GM12878 (cell line): Measurements from ENCODE around the gene SCLT1. TPM values are rescaled to one million over a fixed set of nuclear protein-coding genes. Genes with fewer than 3 reads are reported as not detected.

Experiments used
- ATF2 ChIP-seq: IDR thresholded peaks from 2 replicates; pipeline ENCODE4 v1.6.1; 2012; ENCODE audit warnings: low read length, inconsistent platforms
- ATF7 ChIP-seq: fragments of 450-650 bp; IDR thresholded peaks from 2 replicates; pipeline ENCODE4 v1.6.1; 2016; ENCODE audit warnings: low read depth, mild to moderate bottlenecking
- CHD1 ChIP-seq: IDR thresholded peaks from 2 replicates; pipeline ENCODE4 v1.6.1; 2012; ENCODE audit warnings: low read depth, low read length, improper control_type of control experiment
- CREB1 ChIP-seq: IDR thresholded peaks from 2 replicates; pipeline ENCODE4 v1.6.1; 2012; ENCODE audit warnings: low read depth, mild to moderate bottlenecking, inconsistent platforms
- DPF2 ChIP-seq: fragments of 450-650 bp; IDR thresholded peaks from 2 replicates; pipeline ENCODE4 v1.6.1; 2017; ENCODE audit warnings: mild to moderate bottlenecking
- IKZF1 ChIP-seq: fragments of 450-650 bp; conservative IDR thresholded peaks from 2 replicates; pipeline ENCODE4 v1.6.1; 2017; ENCODE audit warnings: antibody characterized with exemption, mild to moderate bottlenecking
- KDM1A ChIP-seq: fragments of 200-600 bp; sonication (generic); IDR thresholded peaks from 2 replicates; pipeline ENCODE4 v1.6.1; 2016; ENCODE audit warnings: borderline replicate concordance
- NBN ChIP-seq: fragments of 450-650 bp; IDR thresholded peaks from 2 replicates; pipeline ENCODE4 v1.6.1; 2016
- NKRF ChIP-seq: fragments of 450-650 bp; conservative IDR thresholded peaks from 2 replicates; pipeline ENCODE4 v1.6.1; 2017; ENCODE audit warnings: mild to moderate bottlenecking, moderate library complexity
- PML ChIP-seq: IDR thresholded peaks from 2 replicates; pipeline ENCODE4 v1.6.1; 2012; ENCODE audit warnings: low read length, inconsistent platforms
- POLR2A ChIP-seq: IDR thresholded peaks from 2 replicates; pipeline ENCODE4 v1.6.1; 2011; ENCODE audit warnings: low read depth, mild to moderate bottlenecking, low read length
- POLR2AphosphoS5 ChIP-seq: IDR thresholded peaks from 2 replicates; pipeline ENCODE4 v1.6.1; 2011; ENCODE audit warnings: mild to moderate bottlenecking, low read length, inconsistent platforms
- RUNX3 ChIP-seq: IDR thresholded peaks from 2 replicates; pipeline ENCODE4 v1.6.1; 2012; ENCODE audit warnings: low read length, inconsistent platforms
- SMAD5 ChIP-seq: IDR thresholded peaks from 2 replicates; pipeline ENCODE4 v1.6.1; 2016; ENCODE audit warnings: antibody characterized with exemption, low read depth
- SMARCA5 ChIP-seq: fragments of 450-650 bp; IDR thresholded peaks from 2 replicates; pipeline ENCODE4 v1.6.1; 2017; ENCODE audit warnings: mild to moderate bottlenecking
- SPI1 ChIP-seq: IDR thresholded peaks from 2 replicates; pipeline ENCODE4 v1.6.1; 2011; ENCODE audit warnings: low read depth, mild to moderate bottlenecking, low read length, moderate library complexity, borderline replicate concordance; ENCODE audit not compliant: insufficient read depth
- SREBF1 ChIP-seq: IDR thresholded peaks from 2 replicates; pipeline ENCODE4 v1.6.1; 2012; ENCODE audit warnings: mild to moderate bottlenecking, low read length
- TARDBP ChIP-seq: IDR thresholded peaks from 2 replicates; pipeline ENCODE4 v1.6.1; 2016; ENCODE audit warnings: borderline replicate concordance
- ZSCAN29 ChIP-seq: fragments of 450-650 bp; IDR thresholded peaks from 2 replicates; pipeline ENCODE4 v1.6.1; 2017; ENCODE audit warnings: mild to moderate bottlenecking, moderate library complexity
- polyA plus RNA-seq, 11 experiments: library from polyadenylated mRNA; depleted of rRNA in 4 of 11; unstranded in 6 of 11; stranded (reverse) in 5 of 11; fragments of >200 nt; fragmentation: Nextera tagmentation in 4 of 11; fragmentation: Illumina TruSeq in 1 of 11; extraction: Ambion mirVana in 4 of 11; extraction: Trizol in 1 of 11; gene quantifications; 1 replicate in 1 of 11; 2 replicates in 10 of 11; pipeline versions ENCODE4 v1.2.1 to v1.2.3, GENCODE V29; 2011 to 2016; ENCODE audit warnings: inconsistent platforms in 2 of 11, missing spikeins in 2 of 11, low read depth in 1 of 11
- total RNA-seq, 4 experiments: library from RNA; depleted of rRNA in 3 of 4; stranded (reverse); fragments of >200 nt in 3 of 4; fragmentation: Illumina TruSeq in 1 of 4; extraction: Trizol in 1 of 4; gene quantifications; 2 replicates each; pipeline versions ENCODE4 v1.2.1 to v1.2.3, GENCODE V29; 2013 to 2021
- TF ChIP-seq, protein P1 (sequence below): fragments of 450-650 bp; formaldehyde crosslinking; IDR thresholded peaks from 2 replicates; pipeline ENCODE4 v1.4.0; 2020; ENCODE audit warnings: mild to moderate bottlenecking, moderate library complexity
- TF ChIP-seq, protein P2 (sequence below): IDR thresholded peaks from 2 replicates; pipeline ENCODE4 v1.6.1; 2011; ENCODE audit warnings: mild to moderate bottlenecking, low read depth, low read length, moderate library complexity; ENCODE audit not compliant: insufficient replicate concordance

The SCLT1 gene
- total and polyA plus RNA-seq, 10 of the 15 experiments (the other 5 are each of a cell fraction or from before 2014, with no cell fraction given), result 7.8 to 31.4 (median 19.6) TPM

DNA sequence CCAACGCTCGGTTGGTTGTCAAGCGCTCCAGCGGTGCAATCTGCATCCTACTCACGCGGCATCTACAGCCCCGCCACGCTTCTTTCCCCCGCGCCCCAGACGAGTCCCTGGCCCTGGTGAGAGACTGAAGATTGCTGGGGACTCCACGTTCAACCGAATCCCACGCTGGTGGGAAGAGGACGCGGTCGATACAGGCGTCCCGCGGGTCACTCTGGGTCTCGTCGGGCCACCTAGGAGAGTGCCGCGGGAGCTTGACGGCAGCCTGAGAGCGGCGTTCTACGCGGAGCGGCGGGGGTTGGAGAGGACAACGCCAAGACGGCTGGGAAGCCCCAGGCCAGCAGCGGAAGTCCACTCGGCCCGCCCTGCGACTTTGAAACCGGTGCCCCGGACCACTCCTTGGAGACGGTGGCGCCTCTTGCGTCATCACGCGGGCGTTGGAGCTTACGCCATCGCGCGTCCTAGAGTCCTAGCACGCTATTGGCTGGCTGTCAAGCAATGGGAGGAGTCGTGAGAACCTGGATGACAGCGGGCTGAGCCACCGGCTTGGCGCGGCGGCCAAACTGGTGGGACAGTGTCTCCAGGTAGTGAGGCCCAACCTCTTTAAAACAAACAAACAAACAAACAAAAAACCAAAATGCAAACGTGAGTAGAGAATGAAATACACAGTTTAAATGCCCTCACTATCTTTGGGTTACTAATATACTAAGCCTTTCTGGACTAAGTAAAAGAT is at the start of gene SCLT1 (continued):
- TF ChIP-seq ATF2 (no peak), KDM1A (no peak), NBN (peak; percentile 83), POLR2AphosphoS5 (peak; percentile 91), SPI1 (peak; percentile 76), RUNX3 (peak; percentile 26), CHD1 (no peak), SMAD5 (0 out of 2 replicates have a peak, but pooled peaks have one; percentile 48), CREB1 (peak; percentile 98), SREBF1 (no peak), ATF7 (peak; percentile 80), TARDBP (no peak), DPF2 (no peak), POLR2A (peak; percentile 98), IKZF1 (peak; percentile 88), ZSCAN29 (no peak), PML (peak; percentile 62; the same call in 1 of the 2 replicates), NKRF (peak; percentile 88), SMARCA5 (peak; percentile 34; the same call in 1 of the 2 replicates)
- TF ChIP-seq, protein P1, sequence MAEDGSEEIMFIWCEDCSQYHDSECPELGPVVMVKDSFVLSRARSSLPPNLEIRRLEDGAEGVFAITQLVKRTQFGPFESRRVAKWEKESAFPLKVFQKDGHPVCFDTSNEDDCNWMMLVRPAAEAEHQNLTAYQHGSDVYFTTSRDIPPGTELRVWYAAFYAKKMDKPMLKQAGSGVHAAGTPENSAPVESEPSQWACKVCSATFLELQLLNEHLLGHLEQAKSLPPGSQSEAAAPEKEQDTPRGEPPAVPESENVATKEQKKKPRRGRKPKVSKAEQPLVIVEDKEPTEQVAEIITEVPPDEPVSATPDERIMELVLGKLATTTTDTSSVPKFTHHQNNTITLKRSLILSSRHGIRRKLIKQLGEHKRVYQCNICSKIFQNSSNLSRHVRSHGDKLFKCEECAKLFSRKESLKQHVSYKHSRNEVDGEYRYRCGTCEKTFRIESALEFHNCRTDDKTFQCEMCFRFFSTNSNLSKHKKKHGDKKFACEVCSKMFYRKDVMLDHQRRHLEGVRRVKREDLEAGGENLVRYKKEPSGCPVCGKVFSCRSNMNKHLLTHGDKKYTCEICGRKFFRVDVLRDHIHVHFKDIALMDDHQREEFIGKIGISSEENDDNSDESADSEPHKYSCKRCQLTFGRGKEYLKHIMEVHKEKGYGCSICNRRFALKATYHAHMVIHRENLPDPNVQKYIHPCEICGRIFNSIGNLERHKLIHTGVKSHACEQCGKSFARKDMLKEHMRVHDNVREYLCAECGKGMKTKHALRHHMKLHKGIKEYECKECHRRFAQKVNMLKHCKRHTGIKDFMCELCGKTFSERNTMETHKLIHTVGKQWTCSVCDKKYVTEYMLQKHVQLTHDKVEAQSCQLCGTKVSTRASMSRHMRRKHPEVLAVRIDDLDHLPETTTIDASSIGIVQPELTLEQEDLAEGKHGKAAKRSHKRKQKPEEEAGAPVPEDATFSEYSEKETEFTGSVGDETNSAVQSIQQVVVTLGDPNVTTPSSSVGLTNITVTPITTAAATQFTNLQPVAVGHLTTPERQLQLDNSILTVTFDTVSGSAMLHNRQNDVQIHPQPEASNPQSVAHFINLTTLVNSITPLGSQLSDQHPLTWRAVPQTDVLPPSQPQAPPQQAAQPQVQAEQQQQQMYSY (CRISPR knock-in tag), result no peak
- TF ChIP-seq, protein P2, sequence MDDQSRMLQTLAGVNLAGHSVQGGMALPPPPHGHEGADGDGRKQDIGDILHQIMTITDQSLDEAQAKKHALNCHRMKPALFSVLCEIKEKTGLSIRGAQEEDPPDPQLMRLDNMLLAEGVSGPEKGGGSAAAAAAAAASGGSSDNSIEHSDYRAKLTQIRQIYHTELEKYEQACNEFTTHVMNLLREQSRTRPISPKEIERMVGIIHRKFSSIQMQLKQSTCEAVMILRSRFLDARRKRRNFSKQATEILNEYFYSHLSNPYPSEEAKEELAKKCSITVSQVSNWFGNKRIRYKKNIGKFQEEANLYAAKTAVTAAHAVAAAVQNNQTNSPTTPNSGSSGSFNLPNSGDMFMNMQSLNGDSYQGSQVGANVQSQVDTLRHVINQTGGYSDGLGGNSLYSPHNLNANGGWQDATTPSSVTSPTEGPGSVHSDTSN, result peak; percentile 31
